SK-N-SH treated with all-trans-retinoic acid at 6 μM for 48 hours (cell line): Measurements from ENCODE around the gene CALML5.

Source experiments
- ATAC-seq: fragments of 200-7000 bp; cut with Tn5 transposase; 3 replicates; pipeline ENCODE4 v1.9.1; 2020; ENCODE audit warnings: mild to moderate bottlenecking, moderate library complexity
- ARNTL ChIP-seq: fragments of 450-650 bp; formaldehyde crosslinking; IDR thresholded peaks from 2 replicates; pipeline ENCODE4 v1.5.0; 2020; ENCODE audit warnings: low read depth, mild to moderate bottlenecking, moderate library complexity, borderline replicate concordance
- BACH2 ChIP-seq: fragments of 250-450 bp; sonication (Bioruptor Pico); IDR thresholded peaks from 2 replicates; pipeline ENCODE4 v1.9.0; 2021; ENCODE audit warnings: mild to moderate bottlenecking, borderline replicate concordance
- CSDC2 ChIP-seq: fragments of 250-450 bp; sonication (Bioruptor Pico); IDR thresholded peaks from 2 replicates; pipeline ENCODE4 v1.5.0; 2020; ENCODE audit warnings: mild to moderate bottlenecking, moderate library complexity
- ESRRG ChIP-seq: fragments of 250-450 bp; sonication (Bioruptor Pico); IDR thresholded peaks from 2 replicates; pipeline ENCODE4 v1.6.1; 2021; ENCODE audit warnings: mild to moderate bottlenecking
- ISL1 ChIP-seq: fragments of 250-450 bp; sonication (Bioruptor Pico); IDR thresholded peaks from 2 replicates; pipeline ENCODE4 v2.1.2; 2022; ENCODE audit warnings: mild to moderate bottlenecking, moderate library complexity
- OSR1 ChIP-seq: fragments of 250-450 bp; sonication (Bioruptor Pico); IDR thresholded peaks from 2 replicates; pipeline ENCODE4 v1.8.0; 2022; ENCODE audit warnings: moderate library complexity, mild to moderate bottlenecking, inconsistent platforms
- PPARA ChIP-seq: fragments of 250-450 bp; sonication (Bioruptor Pico); IDR thresholded peaks from 2 replicates; pipeline ENCODE4 v1.5.0; 2020; ENCODE audit warnings: mild to moderate bottlenecking, borderline replicate concordance
- RARB ChIP-seq: fragments of 250-450 bp; sonication (Bioruptor Pico); IDR thresholded peaks from 2 replicates; pipeline ENCODE4 v1.8.0; 2021; ENCODE audit warnings: mild to moderate bottlenecking, moderate library complexity
- SNAI2 ChIP-seq: fragments of 250-450 bp; sonication (Bioruptor Pico); IDR thresholded peaks from 2 replicates; pipeline ENCODE4 v1.5.0; 2020; ENCODE audit warnings: mild to moderate bottlenecking, moderate library complexity
- TCF4 ChIP-seq: fragments of 250-450 bp; sonication (Bioruptor Pico); IDR thresholded peaks from 2 replicates; pipeline ENCODE4 v1.8.0; 2021; ENCODE audit warnings: mild to moderate bottlenecking, moderate library complexity, borderline replicate concordance
- TOX ChIP-seq: fragments of 250-450 bp; sonication (Bioruptor Pico); IDR thresholded peaks from 2 replicates; pipeline ENCODE4 v1.8.0; 2021; ENCODE audit warnings: mild to moderate bottlenecking, moderate library complexity, borderline replicate concordance
- ZC3H10 ChIP-seq: fragments of 250-450 bp; sonication (Bioruptor Pico); IDR thresholded peaks from 2 replicates; pipeline ENCODE4 v1.5.1; 2021; ENCODE audit warnings: mild to moderate bottlenecking, moderate library complexity
- ZFP3 ChIP-seq: fragments of 250-450 bp; sonication (Bioruptor Pico); IDR thresholded peaks from 2 replicates; pipeline ENCODE4 v1.5.0; 2020; ENCODE audit warnings: mild to moderate bottlenecking, moderate library complexity
- ZFP30 ChIP-seq: fragments of 450-650 bp; formaldehyde crosslinking; IDR thresholded peaks from 2 replicates; pipeline ENCODE4 v1.5.0; 2022; ENCODE audit warnings: mild to moderate bottlenecking, moderate library complexity
- ZNF565 ChIP-seq: fragments of 450-650 bp; formaldehyde crosslinking; conservative IDR thresholded peaks from 2 replicates; pipeline ENCODE4 v1.5.0; 2020; ENCODE audit warnings: low read depth, mild to moderate bottlenecking, moderate library complexity
- ZNF70 ChIP-seq: fragments of 450-650 bp; formaldehyde crosslinking; IDR thresholded peaks from 2 replicates; pipeline ENCODE4 v1.5.0; 2020; ENCODE audit warnings: mild to moderate bottlenecking, moderate library complexity
- ZNF8 ChIP-seq: fragments of 450-650 bp; formaldehyde crosslinking; IDR thresholded peaks from 2 replicates; pipeline ENCODE4 v1.5.0; 2020; ENCODE audit warnings: mild to moderate bottlenecking, moderate library complexity
- TF ChIP-seq, protein P1 (sequence below): fragments of 250-450 bp; sonication (Bioruptor Pico); IDR thresholded peaks from 2 replicates; pipeline ENCODE4 v1.8.0; 2021; ENCODE audit warnings: low read depth, mild to moderate bottlenecking, moderate library complexity, borderline replicate concordance
- TF ChIP-seq, protein P2 (sequence below): fragments of 250-450 bp; sonication (Bioruptor Pico); IDR thresholded peaks from 2 replicates; pipeline ENCODE4 v1.5.0; 2020; ENCODE audit warnings: mild to moderate bottlenecking, moderate library complexity
- TF ChIP-seq, protein P3 (sequence below): fragments of 250-450 bp; sonication (Bioruptor Pico); IDR thresholded peaks from 2 replicates; pipeline ENCODE4 v1.5.1; 2020; ENCODE audit warnings: low read depth, mild to moderate bottlenecking, moderate library complexity
- TF ChIP-seq, protein P4 (sequence below): fragments of 250-450 bp; sonication (Bioruptor Pico); IDR thresholded peaks from 2 replicates; pipeline ENCODE4 v1.5.1; 2021; ENCODE audit warnings: mild to moderate bottlenecking, moderate library complexity

CALML5 gene

DNA sequence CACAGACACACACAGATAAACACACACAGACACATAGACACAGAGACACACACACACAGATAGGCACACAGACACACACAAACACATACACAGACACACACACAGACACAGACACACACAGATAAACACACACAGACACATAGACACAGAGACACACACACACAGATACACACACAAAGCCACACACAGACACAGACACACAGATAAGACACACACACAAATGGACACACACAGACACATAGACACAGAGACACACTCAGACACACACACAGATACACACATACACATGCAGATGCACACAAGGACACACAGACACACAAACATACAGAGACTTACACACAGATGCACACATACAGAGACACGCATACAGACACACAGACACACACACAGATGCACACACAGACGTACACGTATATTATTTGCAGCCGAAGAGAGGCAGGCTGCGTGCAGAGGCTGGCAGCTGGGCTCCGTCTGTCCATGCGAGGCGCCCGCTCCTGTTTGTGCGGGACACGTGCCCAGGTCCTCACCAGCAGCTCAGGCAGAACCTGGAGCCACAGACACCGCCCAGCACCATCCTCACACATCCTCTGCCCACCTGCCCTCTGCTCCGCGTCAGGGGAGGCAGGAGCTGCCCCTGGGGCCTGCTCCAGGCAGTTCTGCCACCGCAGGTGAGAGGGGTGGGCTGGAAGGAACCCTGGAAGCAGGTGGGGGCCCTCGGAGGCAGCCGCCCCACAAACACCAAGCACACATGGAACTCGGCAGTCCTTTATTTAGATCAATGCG lies 1.2 kb downstream of the CALML5 start:
- ATAC-seq, result no peak
- no peak for TF ChIP-seq ZC3H10 (CRISPR knock-in tag)
- TF ChIP-seq ESRRG (CRISPR knock-in tag), result no peak
- TF ChIP-seq ZFP30 (CRISPR knock-in tag), result no peak
- no peak for TF ChIP-seq ISL1 (CRISPR knock-in tag)
- no peak for TF ChIP-seq OSR1 (CRISPR knock-in tag)
- TF ChIP-seq RARB (CRISPR knock-in tag), result no peak
- no peak for TF ChIP-seq BACH2 (CRISPR knock-in tag)
- no peak for TF ChIP-seq ZFP3 (CRISPR knock-in tag)
- no peak for TF ChIP-seq PPARA (CRISPR knock-in tag)
- TF ChIP-seq ZNF565 (CRISPR knock-in tag), result no peak
- TF ChIP-seq, protein P1, sequence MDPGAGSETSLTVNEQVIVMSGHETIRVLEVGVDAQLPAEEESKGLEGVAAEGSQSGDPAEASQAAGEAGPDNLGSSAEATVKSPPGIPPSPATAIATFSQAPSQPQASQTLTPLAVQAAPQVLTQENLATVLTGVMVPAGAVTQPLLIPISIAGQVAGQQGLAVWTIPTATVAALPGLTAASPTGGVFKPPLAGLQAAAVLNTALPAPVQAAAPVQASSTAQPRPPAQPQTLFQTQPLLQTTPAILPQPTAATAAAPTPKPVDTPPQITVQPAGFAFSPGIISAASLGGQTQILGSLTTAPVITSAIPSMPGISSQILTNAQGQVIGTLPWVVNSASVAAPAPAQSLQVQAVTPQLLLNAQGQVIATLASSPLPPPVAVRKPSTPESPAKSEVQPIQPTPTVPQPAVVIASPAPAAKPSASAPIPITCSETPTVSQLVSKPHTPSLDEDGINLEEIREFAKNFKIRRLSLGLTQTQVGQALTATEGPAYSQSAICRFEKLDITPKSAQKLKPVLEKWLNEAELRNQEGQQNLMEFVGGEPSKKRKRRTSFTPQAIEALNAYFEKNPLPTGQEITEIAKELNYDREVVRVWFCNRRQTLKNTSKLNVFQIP (CRISPR knock-in tag), result no peak

DNA sequence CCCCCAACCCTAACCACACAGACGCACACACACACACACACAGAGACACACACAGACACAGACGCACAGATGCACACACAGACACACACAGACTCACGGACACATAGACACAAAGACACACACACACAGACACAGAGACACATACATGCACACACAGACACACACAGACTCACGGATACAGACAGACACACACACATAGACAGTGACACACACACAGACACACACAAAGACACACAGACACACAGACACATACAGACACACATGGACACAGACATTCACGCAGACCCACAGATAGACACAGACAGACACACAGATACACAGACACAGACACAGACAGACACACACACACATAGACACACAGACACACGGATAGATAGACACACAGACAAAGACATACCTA lies 2.1 kb downstream of the CALML5 start:
- no peak for ATAC-seq
- no peak for TF ChIP-seq CSDC2
- TF ChIP-seq ARNTL (CRISPR knock-in tag), result no peak
- no peak for TF ChIP-seq ZC3H10 (CRISPR knock-in tag)
- no peak for TF ChIP-seq TOX (CRISPR knock-in tag)
- TF ChIP-seq ISL1 (CRISPR knock-in tag), result no peak
- TF ChIP-seq TCF4 (CRISPR knock-in tag), result no peak

DNA sequence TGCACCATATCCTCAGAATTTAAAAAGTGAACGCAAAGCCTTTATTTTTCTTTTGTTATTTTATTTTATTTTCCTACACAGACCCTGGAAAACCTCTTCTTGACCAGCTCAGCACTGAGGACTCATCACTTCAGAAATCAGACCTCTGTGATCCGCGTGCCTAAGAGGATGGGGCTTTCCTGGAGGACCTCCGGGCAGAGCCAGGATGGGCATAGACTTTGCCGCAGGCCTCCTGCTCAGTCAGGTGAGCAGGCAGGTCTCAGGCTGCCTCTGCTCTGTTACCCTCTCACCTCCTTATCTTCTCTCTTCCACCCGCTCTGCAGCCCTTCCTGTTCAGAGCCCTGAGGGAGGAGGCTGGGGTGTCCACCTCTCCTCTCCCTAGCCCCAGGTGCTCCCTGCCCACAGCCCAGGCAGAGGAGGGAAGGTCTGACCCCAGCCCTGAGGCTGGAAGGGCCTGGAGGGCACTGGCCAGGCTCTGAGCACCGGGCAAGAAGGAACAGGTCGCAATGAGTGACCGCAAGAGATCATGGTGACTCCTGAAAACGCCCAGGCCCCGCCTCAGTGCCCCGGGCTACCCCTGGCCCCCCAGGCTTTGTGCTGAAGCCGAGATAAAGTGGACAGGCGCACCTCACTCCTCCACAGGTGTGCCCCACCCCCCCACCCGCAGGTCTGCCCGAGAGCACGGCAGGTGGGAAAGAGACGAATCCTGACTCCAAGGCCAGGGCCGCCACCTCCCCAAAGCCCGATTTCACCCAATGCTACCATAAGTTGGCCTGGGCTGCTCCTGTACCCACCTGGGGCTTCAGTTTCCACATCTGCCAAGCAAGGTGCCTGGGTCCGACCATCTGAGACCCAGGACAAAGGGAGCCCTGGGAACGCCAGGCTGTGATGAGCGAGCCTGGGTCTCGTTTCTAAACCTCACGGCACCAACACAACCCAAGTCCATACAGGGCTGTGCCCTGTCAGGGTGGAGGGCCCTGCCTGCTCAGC lies 2.8 kb downstream of the CALML5 start:
- TF ChIP-seq, protein P1 (CRISPR knock-in tag), result no peak
- TF ChIP-seq BACH2 (CRISPR knock-in tag), result no peak
- TF ChIP-seq, protein P2, sequence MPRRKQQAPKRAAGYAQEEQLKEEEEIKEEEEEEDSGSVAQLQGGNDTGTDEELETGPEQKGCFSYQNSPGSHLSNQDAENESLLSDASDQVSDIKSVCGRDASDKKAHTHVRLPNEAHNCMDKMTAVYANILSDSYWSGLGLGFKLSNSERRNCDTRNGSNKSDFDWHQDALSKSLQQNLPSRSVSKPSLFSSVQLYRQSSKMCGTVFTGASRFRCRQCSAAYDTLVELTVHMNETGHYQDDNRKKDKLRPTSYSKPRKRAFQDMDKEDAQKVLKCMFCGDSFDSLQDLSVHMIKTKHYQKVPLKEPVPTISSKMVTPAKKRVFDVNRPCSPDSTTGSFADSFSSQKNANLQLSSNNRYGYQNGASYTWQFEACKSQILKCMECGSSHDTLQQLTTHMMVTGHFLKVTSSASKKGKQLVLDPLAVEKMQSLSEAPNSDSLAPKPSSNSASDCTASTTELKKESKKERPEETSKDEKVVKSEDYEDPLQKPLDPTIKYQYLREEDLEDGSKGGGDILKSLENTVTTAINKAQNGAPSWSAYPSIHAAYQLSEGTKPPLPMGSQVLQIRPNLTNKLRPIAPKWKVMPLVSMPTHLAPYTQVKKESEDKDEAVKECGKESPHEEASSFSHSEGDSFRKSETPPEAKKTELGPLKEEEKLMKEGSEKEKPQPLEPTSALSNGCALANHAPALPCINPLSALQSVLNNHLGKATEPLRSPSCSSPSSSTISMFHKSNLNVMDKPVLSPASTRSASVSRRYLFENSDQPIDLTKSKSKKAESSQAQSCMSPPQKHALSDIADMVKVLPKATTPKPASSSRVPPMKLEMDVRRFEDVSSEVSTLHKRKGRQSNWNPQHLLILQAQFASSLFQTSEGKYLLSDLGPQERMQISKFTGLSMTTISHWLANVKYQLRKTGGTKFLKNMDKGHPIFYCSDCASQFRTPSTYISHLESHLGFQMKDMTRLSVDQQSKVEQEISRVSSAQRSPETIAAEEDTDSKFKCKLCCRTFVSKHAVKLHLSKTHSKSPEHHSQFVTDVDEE (CRISPR knock-in tag), result no peak
- no peak for TF ChIP-seq TOX (CRISPR knock-in tag)
- TF ChIP-seq, protein P3, sequence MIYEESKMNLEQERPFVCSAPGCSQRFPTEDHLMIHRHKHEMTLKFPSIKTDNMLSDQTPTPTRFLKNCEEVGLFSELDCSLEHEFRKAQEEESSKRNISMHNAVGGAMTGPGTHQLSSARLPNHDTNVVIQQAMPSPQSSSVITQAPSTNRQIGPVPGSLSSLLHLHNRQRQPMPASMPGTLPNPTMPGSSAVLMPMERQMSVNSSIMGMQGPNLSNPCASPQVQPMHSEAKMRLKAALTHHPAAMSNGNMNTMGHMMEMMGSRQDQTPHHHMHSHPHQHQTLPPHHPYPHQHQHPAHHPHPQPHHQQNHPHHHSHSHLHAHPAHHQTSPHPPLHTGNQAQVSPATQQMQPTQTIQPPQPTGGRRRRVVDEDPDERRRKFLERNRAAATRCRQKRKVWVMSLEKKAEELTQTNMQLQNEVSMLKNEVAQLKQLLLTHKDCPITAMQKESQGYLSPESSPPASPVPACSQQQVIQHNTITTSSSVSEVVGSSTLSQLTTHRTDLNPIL (CRISPR knock-in tag), result no peak
- no peak for TF ChIP-seq ZNF8 (CRISPR knock-in tag)
- no peak for TF ChIP-seq CSDC2
- TF ChIP-seq ZNF70, result no peak
- TF ChIP-seq, protein P4, sequence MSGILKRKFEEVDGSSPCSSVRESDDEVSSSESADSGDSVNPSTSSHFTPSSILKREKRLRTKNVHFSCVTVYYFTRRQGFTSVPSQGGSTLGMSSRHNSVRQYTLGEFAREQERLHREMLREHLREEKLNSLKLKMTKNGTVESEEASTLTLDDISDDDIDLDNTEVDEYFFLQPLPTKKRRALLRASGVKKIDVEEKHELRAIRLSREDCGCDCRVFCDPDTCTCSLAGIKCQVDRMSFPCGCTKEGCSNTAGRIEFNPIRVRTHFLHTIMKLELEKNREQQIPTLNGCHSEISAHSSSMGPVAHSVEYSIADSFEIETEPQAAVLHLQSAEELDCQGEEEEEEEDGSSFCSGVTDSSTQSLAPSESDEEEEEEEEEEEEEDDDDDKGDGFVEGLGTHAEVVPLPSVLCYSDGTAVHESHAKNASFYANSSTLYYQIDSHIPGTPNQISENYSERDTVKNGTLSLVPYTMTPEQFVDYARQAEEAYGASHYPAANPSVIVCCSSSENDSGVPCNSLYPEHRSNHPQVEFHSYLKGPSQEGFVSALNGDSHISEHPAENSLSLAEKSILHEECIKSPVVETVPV (CRISPR knock-in tag), result no peak
- TF ChIP-seq ZFP30 (CRISPR knock-in tag), result no peak
- no peak for TF ChIP-seq SNAI2 (CRISPR knock-in tag)
- ATAC-seq, result no peak
